OCI-LY7 (cell line): ENCODE data around the gene LSM4. TPM values are rescaled to one million over a fixed set of nuclear protein-coding genes. Genes with fewer than 3 reads are reported as not detected.

Experiments
- BruUV-seq: library from RNA; stranded (reverse); fragments of 400-500 nt; replicated peaks from 2 replicates; lab custom pipeline; 2021; lab: Mats Ljungman, UMichigan
- CTCF ChIA-PET: fragments of 300-600 bp; sonication (Branson Sonifier 250); formaldehyde crosslinking; loops from one replicate; lab custom pipeline; 2022; ENCODE audit warnings: antibody characterized with exemption; ENCODE audit not compliant: unreplicated experiment; lab: Charles Lee
- POLR2A ChIA-PET: fragments of 300-600 bp; sonication (Branson Sonifier 250); formaldehyde crosslinking; loops from one replicate; lab custom pipeline; 2022; ENCODE audit warnings: antibody characterized with exemption; lab: Charles Lee
- DNase-seq: peaks from one replicate; pipeline ENCODE4 v3.0.0-alpha.2; 2015; ENCODE audit warnings: low spot score
- H2AFZ ChIP-seq: fragments of 200-600 bp; sonication (generic), shearing (Covaris generic); 2 replicates; pipeline ENCODE4 v1.6.1; 2014; ENCODE audit warnings: mild to moderate bottlenecking, antibody characterized with exemption, low read length, moderate library complexity
- H3K27ac ChIP-seq: fragments of 200-600 bp; sonication (generic); 2 replicates; pipeline ENCODE4 v1.5.1; 2014; ENCODE audit warnings: mixed run types, low read depth, mild to moderate bottlenecking, moderate library complexity, low read length, inconsistent platforms; ENCODE audit not compliant: poor library complexity, severe bottlenecking
- H3K36me3 ChIP-seq: fragments of 200-600 bp; sonication (generic); 2 replicates; pipeline ENCODE4 v1.6.1; 2014; ENCODE audit warnings: mild to moderate bottlenecking, antibody characterized with exemption, low read length, moderate library complexity, mixed read lengths; ENCODE audit not compliant: insufficient read depth
- H3K4me1 ChIP-seq: fragments of 200-600 bp; sonication (generic); 2 replicates; pipeline ENCODE4 v1.5.1; 2014; ENCODE audit warnings: mild to moderate bottlenecking, low read length; ENCODE audit not compliant: insufficient read depth, poor library complexity, severe bottlenecking
- H3K4me2 ChIP-seq: fragments of 200-600 bp; sonication (generic); 2 replicates; pipeline ENCODE4 v1.6.1; 2014; ENCODE audit warnings: mild to moderate bottlenecking, low read length
- H3K4me3 ChIP-seq: fragments of 200-600 bp; sonication (generic); 2 replicates; pipeline ENCODE4 v1.5.1; 2014; ENCODE audit warnings: mild to moderate bottlenecking, low read depth, low read length; ENCODE audit not compliant: poor library complexity, severe bottlenecking
- H3K79me2 ChIP-seq: fragments of 200-600 bp; sonication (generic); 2 replicates; pipeline ENCODE4 v1.6.1; 2016; ENCODE audit warnings: low read depth, mild to moderate bottlenecking, low read length, moderate library complexity, mixed read lengths; ENCODE audit not compliant: insufficient read depth
- H3K9me2 ChIP-seq: fragments of 200-600 bp; sonication (generic); 2 replicates; pipeline ENCODE4 v1.6.1; 2016; ENCODE audit warnings: mild to moderate bottlenecking, low read length, mixed read lengths; ENCODE audit not compliant: insufficient read depth
- H3K9me3 ChIP-seq: fragments of 200-600 bp; sonication (generic); 2 replicates; pipeline ENCODE4 v1.6.1; 2014; ENCODE audit warnings: mild to moderate bottlenecking, mixed run types, low read length, mixed read lengths
- H4K20me1 ChIP-seq: fragments of 200-600 bp; sonication (generic); 2 replicates; pipeline ENCODE4 v1.6.1; 2014; ENCODE audit warnings: mild to moderate bottlenecking, antibody characterized with exemption, low read length, moderate library complexity, mixed read lengths; ENCODE audit not compliant: insufficient read depth
- CTCF ChIP-seq: fragments of 200-600 bp; sonication (generic); conservative IDR thresholded peaks from 2 replicates; pipeline ENCODE4 v1.5.1; 2014; ENCODE audit warnings: mild to moderate bottlenecking, antibody characterized with exemption, low read length, moderate library complexity, mixed read lengths
- EZH2phosphoT487 ChIP-seq: fragments of 200-600 bp; sonication (generic); IDR thresholded peaks from 2 replicates; pipeline ENCODE4 v1.6.1; 2018; ENCODE audit warnings: low read depth, borderline replicate concordance, mild to moderate bottlenecking, mixed run types, antibody characterized with exemption, low read length, moderate library complexity, mixed read lengths
- intact Hi-C: fragments of 100-400 bp; cut with micrococcal nuclease; formaldehyde crosslinking; loops from one replicate; pipeline ENCODE4 v1.10.0; 2022; ENCODE audit not compliant: unreplicated experiment
- total RNA-seq, 2 experiments: library from RNA; depleted of rRNA in 1 of 2; stranded (reverse); fragments of >200 nt in 1 of 2; shearing (Covaris generic) in 1 of 2; gene quantifications; 2 replicates each; pipeline ENCODE4 v1.2.3, GENCODE V29; 2014 to 2022

The LSM4 gene
- total RNA-seq, 2 experiments from 2014 or later = 232 to 451 TPM

- no peak overlapping the region for H2AFZ ChIP-seq
- BruUV-seq = no TSS peak
- no peaks in the 10 kb centered on the region for H3K79me2 ChIP-seq
- H3K4me3 ChIP-seq = no peak overlapping the region
- ChIA-PET POLR2A (no interaction called here), CTCF (no interaction called here)
- H3K36me3 ChIP-seq = peaks cover 30% of the 10 kb centered on the region
- H3K27ac ChIP-seq = no peak overlapping the region
- intact Hi-C loops = no loop called here
- no peaks in the 10 kb centered on the region for H4K20me1 ChIP-seq
- H3K9me3 ChIP-seq = no peaks in the 10 kb centered on the region
- DNase-seq = no peak
- TF ChIP-seq CTCF = no peak
- no peak for TF ChIP-seq EZH2phosphoT487
- H3K4me1 ChIP-seq = peaks cover 9% of the 10 kb centered on the region
- H3K9me2 ChIP-seq = no peaks in the 10 kb centered on the region
- no peak overlapping the region for H3K4me2 ChIP-seq
These were observed 40.9 kb upstream of the LSM4 start for GRCh38 chr19:18363787-18364186.

- BruUV-seq = no TSS peak
- Histone ChIP-seq H3K27ac (no peak overlapping the region), H2AFZ (no peak overlapping the region), H3K79me2 (no peaks in the 10 kb centered on the region), H3K4me2 (no peak overlapping the region), H3K36me3 (peaks cover 32% of the 10 kb centered on the region), H3K4me3 (no peak overlapping the region), H3K9me2 (no peaks in the 10 kb centered on the region), H3K9me3 (no peaks in the 10 kb centered on the region), H3K4me1 (peaks cover 9% of the 10 kb centered on the region), H4K20me1 (no peaks in the 10 kb centered on the region)
- CTCF ChIA-PET = no interaction called here
- intact Hi-C loops = no loop called here
- POLR2A ChIA-PET = no interaction called here
- DNase-seq = no peak
- TF ChIP-seq CTCF = no peak
- TF ChIP-seq EZH2phosphoT487 = no peak
These were observed 40.2 kb upstream of the LSM4 start for GRCh38 chr19:18362934-18363542.

- intact Hi-C loops = no loop called here
These were observed 38.8 kb upstream of the LSM4 start for GRCh38 chr19:18361646-18362045.

More at GRCh38 chr19:18361646-18362045, 38.8 kb upstream of the LSM4 start:
- Histone ChIP-seq H3K4me3 (no peak overlapping the region), H3K4me2 (no peak overlapping the region), H3K27ac (no peak overlapping the region), H3K4me1 (peaks cover 9% of the 10 kb centered on the region), H2AFZ (no peak overlapping the region), H3K36me3 (peaks cover 46% of the 10 kb centered on the region), H3K79me2 (no peaks in the 10 kb centered on the region), H4K20me1 (no peaks in the 10 kb centered on the region), H3K9me2 (no peaks in the 10 kb centered on the region), H3K9me3 (no peaks in the 10 kb centered on the region)
- ChIA-PET CTCF (no interaction called here), POLR2A (no interaction called here)
- BruUV-seq = no TSS peak
- no peak for DNase-seq
- TF ChIP-seq EZH2phosphoT487 (no peak), CTCF (no peak)
